ENCODE results near the gene WWOX.
"Not testable (repeated sequence)": the region's sequence is repeated elsewhere in the genome, so short reads cannot be mapped to it uniquely, and the experiment has no call there.

Gene WWOX

DNA sequence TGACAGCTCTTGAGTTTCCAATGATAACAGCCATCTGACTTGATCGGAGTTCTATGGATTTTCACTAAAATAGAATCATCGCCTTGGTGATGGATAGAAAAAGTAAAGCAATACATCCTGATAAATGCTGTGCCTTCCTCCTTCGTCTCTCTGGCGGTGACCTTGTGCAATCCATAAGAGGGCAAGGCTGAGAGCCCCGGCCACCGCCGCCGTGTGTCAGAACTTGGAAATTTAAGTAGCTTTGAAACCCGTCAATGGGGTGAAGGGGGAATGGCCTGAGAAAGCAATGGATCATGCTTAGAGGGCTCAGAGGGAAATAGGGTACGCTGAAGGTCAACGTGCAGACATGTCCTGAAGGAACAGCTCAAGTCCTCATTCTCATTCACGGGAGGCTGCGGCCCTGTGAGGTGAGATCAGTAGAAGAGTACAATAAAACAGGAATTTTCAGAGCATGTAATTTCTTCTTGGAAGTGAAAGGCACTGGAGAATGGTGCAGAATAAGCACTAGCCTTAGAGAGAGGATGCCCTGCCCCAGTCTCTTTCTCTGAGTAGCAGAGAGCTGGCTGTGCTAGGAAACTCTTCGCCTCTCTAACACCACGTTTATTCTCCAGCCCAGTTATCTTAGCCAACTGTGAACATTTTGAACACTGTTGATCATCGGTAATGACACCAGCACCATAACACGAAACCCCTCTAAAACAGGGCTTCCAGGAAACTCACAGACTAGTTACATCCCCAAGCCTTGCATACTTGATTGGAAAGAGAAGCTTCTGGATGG, 573.5 kb downstream of the WWOX start:
- no peak for DNase-seq

DNA sequence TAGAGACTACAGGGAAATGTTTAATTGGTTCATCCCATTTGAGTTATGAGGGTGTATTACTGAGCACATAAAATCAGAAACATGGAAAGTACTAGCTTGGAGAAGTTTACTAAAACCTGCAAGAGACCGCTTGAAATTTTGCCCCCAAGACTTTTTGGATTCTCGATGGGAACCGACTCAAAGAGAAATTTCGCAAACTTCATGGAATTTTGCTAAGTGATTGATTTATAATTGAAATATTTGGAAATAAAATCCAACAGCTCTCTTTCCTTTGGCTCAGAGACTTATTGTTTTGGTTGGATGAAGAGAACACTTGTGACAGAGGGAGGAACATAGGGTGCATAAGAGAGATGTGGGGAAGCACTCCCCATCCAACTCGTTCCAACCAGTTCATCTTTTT, 574.4 kb downstream of the WWOX start:
- DNase-seq = no peak

DNA sequence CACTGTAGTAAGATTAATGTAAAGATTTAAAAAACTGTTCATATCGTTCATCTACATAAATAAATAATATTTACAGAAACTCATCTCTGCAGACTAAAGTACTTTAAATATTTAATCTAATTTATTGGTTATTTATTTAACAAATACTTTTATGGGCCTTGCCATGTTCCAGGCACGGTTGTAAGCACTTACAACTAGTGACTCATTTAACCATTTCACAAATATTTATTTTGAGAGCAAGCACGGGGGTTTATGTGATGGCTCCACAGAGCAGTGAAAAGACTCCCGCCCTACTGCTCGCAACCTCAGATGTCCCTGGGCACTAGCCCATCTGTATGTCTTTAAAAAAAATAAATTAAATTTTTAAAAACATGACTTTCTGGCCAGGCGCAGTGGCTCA, 575.9 kb downstream of the WWOX start:
- DNase-seq = no peak

DNA sequence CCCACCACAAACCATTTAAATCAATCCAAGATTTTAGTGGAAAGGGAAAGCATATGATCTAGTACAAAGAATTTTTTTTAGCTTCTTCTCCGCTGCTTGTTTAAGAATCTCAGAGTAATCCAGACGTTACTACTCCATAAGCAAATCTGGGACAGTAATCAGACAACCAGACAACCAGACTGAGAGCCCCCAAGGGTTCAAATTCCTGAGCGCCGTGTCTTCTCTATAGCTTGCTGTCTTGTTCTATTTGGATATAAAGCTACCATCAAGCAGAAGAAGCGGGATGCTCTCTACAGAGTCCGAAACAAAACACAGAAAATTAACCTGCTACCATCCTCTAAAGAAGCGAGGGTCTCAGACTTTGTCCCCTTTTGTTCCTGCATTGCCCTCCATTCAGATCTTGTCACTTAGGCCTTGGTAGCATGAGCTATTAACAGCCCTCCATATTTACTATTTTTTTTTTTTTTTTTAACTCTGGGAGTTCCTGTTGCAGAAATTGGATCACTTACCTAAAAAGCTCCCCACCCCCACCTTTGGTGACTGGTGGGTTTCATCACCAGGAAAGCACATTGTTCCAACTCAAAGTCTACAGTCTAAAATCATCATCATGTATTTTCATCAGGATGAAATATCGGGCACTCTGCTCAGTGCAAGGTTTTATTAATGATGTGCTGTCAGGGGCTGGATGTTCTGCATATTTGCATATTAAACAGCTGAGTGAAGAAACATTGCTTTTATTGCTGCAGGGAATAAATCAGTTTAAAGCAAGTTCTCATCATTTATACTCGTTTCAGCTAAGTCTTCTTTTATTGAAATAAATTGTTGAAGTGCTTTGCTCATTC, 576.7 kb downstream of the WWOX start:
- no peak for DNase-seq

DNA sequence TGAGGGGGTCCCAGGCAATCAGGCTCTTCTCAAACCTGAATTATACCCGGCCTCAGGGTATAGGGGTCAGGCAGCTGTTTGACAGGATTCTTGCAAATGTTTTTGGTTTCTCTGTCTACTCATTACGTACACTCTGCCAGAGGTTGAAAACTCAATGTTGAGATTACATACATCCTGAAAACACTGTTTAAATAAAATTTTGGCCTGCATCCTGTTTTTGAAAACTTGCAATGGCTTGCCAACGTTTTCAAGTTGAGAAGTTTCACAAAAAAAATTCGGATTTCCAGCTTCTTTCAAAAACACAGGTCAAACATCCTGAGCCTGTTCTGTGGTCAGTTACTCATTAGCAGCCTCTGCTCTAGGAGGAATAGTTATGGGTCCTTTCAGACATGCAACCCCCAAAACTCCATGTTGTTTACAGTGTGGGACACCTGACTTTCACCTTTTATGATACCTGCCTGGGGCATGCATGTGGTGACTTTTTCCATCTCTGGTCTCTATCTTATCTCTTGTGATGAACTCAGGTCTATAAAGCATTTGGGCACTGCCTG, 577.8 kb downstream of the WWOX start:
- no peak for DNase-seq

DNA sequence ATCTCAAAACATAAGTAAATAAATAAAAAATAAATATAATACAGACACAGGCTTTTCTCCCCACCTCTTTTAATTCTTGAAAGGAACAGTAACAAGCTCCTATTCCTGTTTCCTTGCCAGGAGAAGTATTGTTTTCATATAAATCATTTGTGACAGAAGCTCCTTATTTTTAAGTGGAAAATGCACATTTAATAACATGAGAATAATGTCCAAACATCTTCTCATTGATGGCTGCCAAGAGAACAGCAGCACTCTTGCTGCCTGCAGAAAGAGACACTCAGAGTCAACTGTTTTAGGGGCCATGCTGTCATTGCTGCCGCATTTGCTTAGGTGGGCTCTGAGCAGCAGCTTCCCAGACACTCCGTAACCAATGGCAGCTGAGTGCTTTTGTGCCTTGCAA, 580.1 kb downstream of the WWOX start:
- no peak for DNase-seq

DNA sequence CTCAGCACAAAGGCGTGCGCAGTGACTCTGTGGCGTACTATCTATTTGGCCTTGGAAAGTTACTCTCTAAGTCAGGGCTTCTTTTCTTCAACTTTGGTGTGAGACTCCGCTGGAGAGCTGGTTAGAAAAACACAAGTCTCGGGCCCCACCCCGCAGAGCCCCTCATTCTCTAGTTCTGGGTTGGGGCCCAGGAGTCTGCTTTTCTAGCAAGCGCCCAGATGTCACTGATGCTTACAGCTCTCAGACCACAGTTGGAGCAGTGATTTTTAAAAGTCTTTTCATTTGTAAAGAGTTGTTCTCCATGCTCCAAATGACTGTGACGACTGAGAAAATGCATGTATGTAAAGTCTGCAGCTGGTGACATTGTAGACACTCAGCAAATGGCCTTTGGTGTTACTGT, 582.3 kb downstream of the WWOX start:
- no peak for DNase-seq

DNA sequence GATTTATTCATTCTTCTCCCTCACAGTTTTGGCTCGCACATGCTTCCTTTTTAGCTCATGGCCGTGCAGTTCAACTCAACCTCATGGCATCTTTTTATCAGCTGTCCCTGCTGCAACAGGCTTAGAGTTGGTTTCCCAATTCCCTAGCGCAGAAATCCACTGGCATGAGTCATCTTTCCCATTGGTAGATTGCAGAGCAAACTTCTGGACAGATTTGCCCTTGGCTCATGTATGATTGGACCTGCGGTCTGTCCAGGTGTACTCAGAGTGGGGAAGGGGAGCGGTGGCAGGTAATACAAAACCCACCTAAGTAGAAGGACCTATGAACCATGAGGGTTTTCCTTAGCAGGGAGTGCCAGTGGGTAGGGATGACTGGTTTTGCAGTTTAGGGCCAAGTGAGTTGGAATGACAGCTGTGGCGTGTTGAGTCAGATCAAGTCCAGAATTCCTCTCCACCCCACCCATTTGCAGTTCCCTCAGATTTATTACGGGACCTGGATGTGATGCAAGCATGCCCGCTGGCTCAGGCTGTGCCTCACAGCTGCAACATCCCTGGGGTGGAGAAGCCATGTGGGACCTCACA, 584.7 kb downstream of the WWOX start:
- no peak for DNase-seq

DNA sequence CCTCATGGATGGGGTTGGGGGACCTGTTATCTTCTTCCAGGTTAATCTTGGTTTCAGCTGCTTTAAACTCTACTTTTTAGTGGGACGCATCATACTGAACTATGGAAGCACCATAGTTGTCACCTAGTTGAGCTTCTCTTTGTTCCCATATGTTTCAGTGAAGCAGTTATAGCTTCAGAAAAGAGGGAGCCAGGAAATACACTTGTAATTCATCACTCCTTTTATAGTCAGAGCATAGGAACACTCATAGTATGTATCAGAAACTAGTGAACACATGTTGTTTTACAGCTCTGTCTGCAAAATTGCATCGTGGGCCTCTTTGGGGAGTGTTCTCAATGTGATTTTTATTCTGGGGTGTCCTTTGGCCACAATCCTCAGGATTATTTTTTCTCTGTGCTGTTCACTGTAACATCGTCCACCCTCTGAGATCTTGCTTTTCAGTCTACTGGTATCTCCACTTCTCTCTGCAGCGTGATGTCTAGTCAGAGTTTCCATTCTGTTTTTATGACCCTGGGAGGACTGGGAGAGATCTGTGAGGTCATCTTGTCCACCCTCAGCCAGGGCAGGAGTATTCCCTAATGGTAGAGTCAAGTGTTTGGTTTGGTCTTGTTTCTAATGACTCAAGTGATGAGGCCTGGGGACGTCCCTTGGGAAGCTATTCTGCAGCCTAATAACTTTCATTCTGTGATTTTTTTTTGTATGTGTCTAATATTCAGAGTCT, 585.4 kb downstream of the WWOX start:
- DNase-seq = no peak

DNA sequence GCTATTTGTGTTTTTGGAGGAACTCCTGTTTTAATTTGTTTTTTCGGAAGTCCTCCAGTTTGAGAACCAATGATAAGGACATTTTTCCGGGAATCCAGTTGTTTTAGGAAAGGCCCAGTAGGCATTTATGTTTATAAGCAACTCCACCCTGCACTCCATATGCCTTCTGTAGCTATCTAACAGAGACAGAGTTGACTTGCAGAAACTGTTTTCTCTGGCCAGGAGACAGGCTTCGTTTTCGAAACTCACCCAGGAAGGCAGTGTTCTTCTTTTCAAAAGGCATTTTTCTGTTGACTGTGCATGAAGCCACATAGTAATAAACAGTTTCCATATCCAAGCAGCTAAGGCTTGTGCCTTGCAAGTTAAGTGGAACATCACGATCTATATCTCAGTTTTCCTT, 587.1 kb downstream of the WWOX start:
- DNase-seq = no peak

DNA sequence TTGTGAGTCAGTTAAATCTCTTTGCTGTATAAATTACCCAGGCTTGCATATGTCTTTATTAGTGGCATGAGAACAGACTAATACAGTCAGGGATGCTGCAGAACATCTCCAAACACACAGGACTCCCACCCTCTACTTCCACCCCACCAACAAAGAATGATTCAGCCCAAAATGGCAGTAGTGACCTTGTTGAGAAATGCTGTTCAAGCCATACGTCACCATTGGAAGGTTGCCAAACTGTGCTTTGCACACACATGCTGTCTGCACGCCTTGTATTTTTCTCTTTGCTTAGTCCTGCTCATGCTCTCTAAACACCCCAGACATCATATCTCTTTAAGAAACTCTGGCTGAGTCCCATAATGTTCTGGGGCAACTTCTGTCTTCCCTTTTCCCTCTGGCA, 589.6 kb downstream of the WWOX start:
- DNase-seq = no peak

DNA sequence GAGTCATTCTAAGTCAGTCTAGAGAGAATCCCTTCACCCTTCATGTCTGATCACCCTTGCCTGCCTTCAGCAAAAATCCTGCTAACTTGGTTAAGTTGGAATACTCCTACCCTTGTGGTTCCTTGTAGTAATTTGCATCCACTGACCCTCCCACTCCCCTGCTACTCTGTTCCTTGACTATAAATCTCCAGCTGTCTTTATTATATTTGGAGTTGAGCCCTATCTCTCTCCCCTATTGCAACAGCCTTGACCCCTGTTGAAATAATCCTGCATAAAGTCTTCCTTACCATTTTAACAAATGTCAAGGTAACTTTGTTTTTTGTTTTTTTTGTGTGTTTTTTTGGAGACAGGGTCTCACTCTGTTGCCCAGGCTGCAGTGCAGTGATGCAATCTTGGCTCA, 590.1 kb downstream of the WWOX start:
- DNase-seq = no peak

DNA sequence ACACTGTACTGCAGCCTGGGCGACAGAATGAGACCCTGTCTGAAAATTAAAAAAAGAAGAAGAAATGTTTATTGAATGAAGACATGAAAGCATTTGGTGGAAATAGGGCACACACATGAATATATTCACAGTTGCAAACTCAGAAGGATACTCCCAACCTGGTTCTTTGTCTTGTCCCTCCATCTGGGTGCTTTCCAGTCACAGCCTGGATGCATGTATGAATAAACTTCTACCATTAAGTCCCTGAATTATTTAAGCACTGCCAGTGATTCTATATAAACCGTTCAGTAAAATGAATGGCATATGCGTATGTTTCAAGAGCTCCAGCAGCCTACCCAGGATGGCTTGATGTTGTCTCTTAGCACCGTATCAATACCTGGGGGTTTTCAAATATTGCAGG, 591.1 kb downstream of the WWOX start:
- no peak for DNase-seq

DNA sequence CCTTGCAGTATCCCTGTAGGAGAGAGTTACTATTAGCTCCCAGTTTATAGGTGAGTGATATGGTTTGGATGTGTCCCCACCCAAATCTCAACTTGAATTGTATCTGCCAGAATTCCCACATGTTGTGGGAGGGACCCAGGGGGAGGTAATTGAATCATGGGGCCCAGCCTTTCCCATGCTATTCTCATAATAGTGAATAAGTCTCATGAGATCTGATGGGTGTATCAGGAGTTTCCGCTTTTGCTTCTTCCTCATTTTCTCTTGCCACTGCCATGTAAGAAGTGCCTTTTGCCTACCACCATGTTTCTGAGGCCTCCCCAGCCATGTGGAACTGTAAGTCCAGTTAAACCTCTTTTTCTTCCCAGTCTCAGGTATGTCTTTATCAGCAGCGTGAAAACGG, 592.3 kb downstream of the WWOX start:
- DNase-seq = not testable (repeated sequence)

DNA sequence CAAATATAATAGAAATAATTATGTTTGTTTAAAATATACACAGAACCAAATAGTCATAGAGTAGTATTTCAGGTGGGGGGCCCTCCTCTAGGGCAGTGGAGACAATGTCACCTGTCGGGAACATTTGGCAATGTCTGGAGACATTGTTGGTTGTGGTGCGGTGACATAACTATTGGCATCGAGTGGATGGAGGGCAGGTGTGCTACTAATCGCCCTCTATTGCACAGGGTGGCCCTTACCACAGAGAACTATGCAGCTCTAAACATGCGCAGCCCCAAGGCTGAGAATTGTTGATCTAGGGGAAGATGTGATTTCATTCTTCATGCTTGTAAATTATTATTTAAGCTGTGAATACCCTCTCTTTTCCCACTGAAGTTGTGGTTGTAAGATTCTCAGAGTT, 594.0 kb downstream of the WWOX start:
- no peak for DNase-seq

DNA sequence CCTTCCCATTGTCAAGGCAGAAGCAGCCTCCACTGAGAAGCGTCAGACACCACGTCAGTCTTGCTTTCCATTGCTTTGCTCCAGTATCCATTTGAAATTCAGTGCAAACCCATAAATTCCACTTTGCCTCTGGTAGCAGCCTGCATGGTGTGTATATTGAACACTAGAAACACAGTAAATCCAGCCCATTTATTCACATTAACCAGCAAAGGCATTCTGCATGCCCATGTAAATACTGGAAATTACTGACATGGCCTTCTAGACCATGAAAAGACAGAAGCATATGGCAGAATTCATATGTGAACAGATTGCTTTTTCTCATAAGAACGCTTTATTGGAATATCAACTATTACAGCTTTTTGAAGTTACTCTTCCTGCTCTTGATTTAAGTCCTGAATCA, 595.0 kb downstream of the WWOX start:
- DNase-seq = no peak

DNA sequence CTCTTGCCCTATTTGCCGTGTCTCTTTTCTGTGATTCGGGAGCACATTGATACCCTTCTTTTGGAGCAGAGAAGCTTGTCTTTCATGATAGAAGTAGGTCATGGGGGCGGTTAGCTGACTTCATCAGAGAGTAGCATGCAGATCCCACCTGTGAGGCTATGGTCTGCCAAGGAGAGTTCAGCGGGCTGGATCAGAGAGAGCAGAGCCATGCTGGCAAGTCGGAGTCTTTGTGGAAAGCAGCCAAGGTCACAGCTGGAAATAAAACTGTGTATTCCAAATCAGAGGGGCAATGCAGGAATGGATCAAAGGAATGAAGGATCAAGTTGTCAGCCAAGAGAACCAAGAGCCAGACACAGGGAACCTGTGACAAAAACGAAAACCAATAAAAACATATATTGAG, 595.9 kb downstream of the WWOX start:
- DNase-seq = no peak

DNA sequence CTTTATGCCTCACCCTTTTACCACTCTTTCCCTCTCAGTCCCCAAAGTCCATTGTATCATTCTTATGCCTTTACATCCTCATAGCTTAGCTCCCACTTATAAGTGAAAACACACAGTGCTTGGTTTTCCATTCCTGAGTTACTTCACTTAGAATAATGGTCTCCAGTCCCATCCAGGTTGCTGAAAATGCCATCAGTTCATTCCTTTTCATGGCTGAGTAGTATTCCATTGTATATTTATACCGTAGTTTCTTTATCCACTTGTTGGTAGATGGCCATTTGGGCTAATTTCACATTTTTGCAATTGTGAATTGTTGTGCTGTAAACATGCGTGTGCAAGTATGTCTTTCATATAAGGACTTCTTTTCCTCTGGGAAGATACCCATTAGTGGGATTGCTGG, 597.3 kb downstream of the WWOX start:
- DNase-seq = no peak

DNA sequence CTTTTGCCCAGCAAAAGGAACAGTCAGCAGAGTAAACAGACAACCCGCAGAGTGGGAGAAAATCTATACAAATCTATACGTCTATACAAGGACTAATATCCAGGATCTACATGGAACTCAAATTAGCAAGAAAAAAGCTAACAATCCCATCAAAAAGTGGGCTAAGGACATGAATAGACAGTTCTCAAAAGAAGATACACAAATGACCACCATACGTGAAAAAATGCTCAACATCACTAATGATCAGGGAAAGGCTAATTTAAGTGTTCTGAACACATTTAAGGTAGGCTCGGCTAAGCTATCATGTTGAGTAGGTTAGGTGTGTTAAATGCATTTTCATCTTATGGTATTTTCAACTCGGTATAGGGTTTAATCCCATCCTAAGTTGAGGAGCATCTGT, 598.0 kb downstream of the WWOX start:
- DNase-seq = no peak

DNA sequence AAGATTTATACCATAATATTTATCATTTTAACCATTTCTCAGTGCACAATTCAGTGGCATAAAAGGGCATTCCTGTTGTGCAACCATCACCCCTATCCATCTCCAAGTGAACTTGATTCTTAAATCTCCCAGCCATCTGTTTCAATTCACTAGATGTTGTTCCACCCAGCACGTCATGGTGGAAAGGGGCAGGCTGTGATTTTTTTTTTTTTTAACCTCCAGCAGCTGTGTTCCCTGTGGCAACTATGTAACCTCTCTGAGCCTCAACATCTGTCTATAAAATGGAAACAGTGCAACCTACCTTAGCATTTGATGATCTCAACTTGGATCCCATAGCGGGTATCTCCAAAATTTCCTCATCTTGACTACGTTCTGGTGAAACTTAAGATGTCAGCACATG, 604.5 kb downstream of the WWOX start:
- DNase-seq = no peak

DNA sequence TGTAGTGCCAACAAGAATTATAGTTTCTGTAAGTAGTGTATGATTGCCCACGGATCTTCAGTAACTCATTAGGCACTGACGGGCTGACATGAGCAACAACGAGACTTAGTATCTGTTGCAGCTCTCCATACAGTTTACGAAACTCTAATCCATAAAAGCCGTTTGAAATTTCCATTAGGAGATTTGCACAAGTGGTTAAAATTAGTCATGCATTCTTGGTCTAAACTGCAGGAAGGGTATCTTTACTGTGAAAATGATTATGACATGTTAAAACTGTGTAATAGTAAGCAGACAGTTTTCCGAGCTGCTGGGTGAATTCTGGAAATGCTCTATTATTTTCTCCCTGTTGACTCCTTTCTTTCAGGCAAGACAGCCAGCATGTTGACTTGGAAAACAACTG, 605.0 kb downstream of the WWOX start:
- DNase-seq = no peak

DNA sequence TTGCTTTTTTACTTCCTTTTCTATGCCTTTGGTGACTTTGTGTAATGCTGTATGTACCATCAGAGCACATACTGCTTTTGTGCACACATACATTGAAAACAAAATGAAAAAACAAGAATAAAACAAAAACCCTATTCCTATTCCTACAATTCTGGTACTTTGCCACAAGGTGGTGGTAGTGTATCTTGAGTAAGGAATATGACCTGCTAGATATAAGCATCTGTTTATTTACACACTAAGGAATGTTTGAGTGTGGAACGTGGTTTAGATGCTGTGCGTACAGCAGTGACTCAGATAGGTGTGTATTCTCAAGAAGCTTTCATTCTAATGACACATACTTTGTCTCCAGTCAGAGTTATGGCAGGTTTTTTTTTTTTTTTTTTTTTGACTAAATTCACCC, 606.2 kb downstream of the WWOX start:
- DNase-seq = peak; percentile 32

DNA sequence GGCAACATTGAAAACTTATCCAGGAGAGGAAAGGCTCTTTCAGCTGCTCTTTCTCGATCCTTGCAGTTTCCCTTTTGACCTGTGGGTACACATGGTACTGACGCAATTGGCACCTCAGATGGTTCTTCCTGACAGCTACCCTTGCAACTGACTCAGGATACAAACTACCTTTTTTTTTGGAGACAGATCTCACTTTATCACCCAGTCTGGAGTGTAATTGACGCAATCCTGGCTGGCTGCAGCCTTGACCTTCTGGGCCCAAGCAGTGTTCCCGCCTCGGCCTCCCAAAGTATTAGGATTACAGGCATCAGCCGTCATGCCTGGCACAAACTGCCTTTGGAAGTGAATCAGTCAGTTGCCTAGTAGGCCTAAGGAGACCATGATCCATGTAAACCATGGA, 607.2 kb downstream of the WWOX start:
- DNase-seq = no peak
